GM12878 (cell line): ENCODE measurements around the gene WDR93. TPM values are rescaled to one million over a fixed set of nuclear protein-coding genes. Genes with fewer than 3 reads are reported as not detected.

Source experiments
- ATAC-seq: fragments of 200-7000 bp; cut with Tn5 transposase; 3 replicates; pipeline ENCODE4 v1.9.1; 2020; ENCODE audit warnings: mild to moderate bottlenecking, moderate library complexity
- BruUV-seq: library from RNA; stranded (reverse); fragments of 400-500 nt; replicated peaks from 2 replicates; lab custom pipeline; 2021; lab: Mats Ljungman, UMichigan
- CTCF ChIA-PET: fragments of 300-600 bp; sonication (Branson Sonifier 250); formaldehyde crosslinking; extraction: SDS; loops from one replicate; lab custom pipeline; 2021; ENCODE audit warnings: inconsistent platforms; lab: Yijun Ruan, JAX
- POLR2A ChIA-PET: fragments of 350-600 bp; formaldehyde crosslinking; extraction: SDS; loops from one replicate; lab custom pipeline; 2021; ENCODE audit warnings: inconsistent platforms; lab: Charles Lee
- RAD21 ChIA-PET: fragments of 300-600 bp; sonication (Branson Sonifier 250); formaldehyde crosslinking; loops from one replicate; lab custom pipeline; 2023; ENCODE audit warnings: antibody characterized with exemption; ENCODE audit not compliant: unreplicated experiment; lab: Charles Lee
- SMC1A ChIA-PET: fragments of 300-600 bp; sonication (Branson Sonifier 250); formaldehyde crosslinking; loops from one replicate; lab custom pipeline; 2023; ENCODE audit not compliant: unreplicated experiment, uncharacterized antibody; lab: Charles Lee
- DNase-seq: peaks from one replicate; pipeline ENCODE4 v3.0.0-alpha.2; 2011; ENCODE audit warnings: low read depth, low spot score
- FAIRE-seq: peaks from 3 replicates; lab custom pipeline; 2011; peaks lifted over from hg19 to GRCh38; lab: Jason Lieb, UNC
- H2AFZ ChIP-seq: 2 replicates; pipeline ENCODE4 v1.6.0; 2011; ENCODE audit warnings: low read depth, low read length, control low read depth; ENCODE audit not compliant: control insufficient read depth
- H3K27ac ChIP-seq: 2 replicates; pipeline ENCODE4 v1.5.1; 2011; ENCODE audit warnings: control low read depth; ENCODE audit not compliant: control insufficient read depth, insufficient read depth
- H3K27me3 ChIP-seq, 2 experiments: replicated peaks in 1 of 2; 2 replicates each; pipeline versions ENCODE4 v1.6.0 to v1.6.1; 2011; ENCODE audit warnings: low read length in 1 of 2; ENCODE audit not compliant: control insufficient read depth in 2 of 2, insufficient read depth in 2 of 2
- H3K36me3 ChIP-seq, 2 experiments: 2 replicates each; pipeline ENCODE4 v1.5.1; 2011; ENCODE audit warnings: low read length in 1 of 2; ENCODE audit not compliant: control insufficient read depth in 2 of 2, insufficient read depth in 2 of 2
- H3K4me1 ChIP-seq: 2 replicates; pipeline ENCODE4 v1.6.1; 2011; ENCODE audit warnings: mild to moderate bottlenecking, low read length, moderate library complexity, mixed read lengths; ENCODE audit not compliant: control insufficient read depth, insufficient read depth
- H3K4me2 ChIP-seq: 2 replicates; pipeline ENCODE4 v1.6.0; 2011; ENCODE audit warnings: control low read depth; ENCODE audit not compliant: control insufficient read depth, insufficient read depth
- H3K4me3 ChIP-seq: fragments of 200-600 bp; sonication (generic); 2 replicates; pipeline ENCODE4 v1.5.1; 2016
- H3K79me2 ChIP-seq: 2 replicates; pipeline ENCODE4 v1.6.0; 2011; ENCODE audit warnings: low read length; ENCODE audit not compliant: control insufficient read depth, insufficient read depth
- H3K9ac ChIP-seq: 2 replicates; pipeline ENCODE4 v1.8.0; 2011; ENCODE audit warnings: low read length, control low read depth, mixed read lengths; ENCODE audit not compliant: control insufficient read depth, insufficient read depth
- H3K9me3 ChIP-seq: replicated peaks from 3 replicates; pipeline ENCODE4 v1.5.1; 2011; ENCODE audit warnings: mild to moderate bottlenecking, low read length; ENCODE audit not compliant: control insufficient read depth, insufficient read depth
- H4K20me1 ChIP-seq: 2 replicates; pipeline ENCODE4 v1.6.0; 2011; ENCODE audit not compliant: control insufficient read depth, insufficient read depth
- CBX3 ChIP-seq: fragments of 200-600 bp; sonication (generic); IDR thresholded peaks from 2 replicates; pipeline ENCODE4 v1.6.1; 2016; ENCODE audit warnings: low read depth, borderline replicate concordance
- GATAD2B ChIP-seq: fragments of 450-650 bp; conservative IDR thresholded peaks from 2 replicates; pipeline ENCODE4 v1.6.1; 2017; ENCODE audit warnings: low read depth, mild to moderate bottlenecking, moderate library complexity
- PAX8 ChIP-seq: fragments of 450-650 bp; IDR thresholded peaks from 2 replicates; pipeline ENCODE4 v1.6.1; 2017; ENCODE audit warnings: mild to moderate bottlenecking, moderate library complexity
- POLR2A ChIP-seq: IDR thresholded peaks from 2 replicates; pipeline ENCODE4 v1.6.1; 2011; ENCODE audit warnings: low read depth, mild to moderate bottlenecking, low read length
- SMC3 ChIP-seq: IDR thresholded peaks from 2 replicates; pipeline ENCODE4 v1.6.1; 2011; ENCODE audit warnings: low read length, improper control_type of control experiment, borderline replicate concordance
- WGBS: methylation state at CpG from one replicate; pipeline ENCODE4 v1.1.6; 2016; ENCODE audit warnings: low lambda C conversion rate; ENCODE audit not compliant: insufficient replicate concordance, insufficient coverage; ENCODE audit errors: missing lambda C conversion rate; 5-methylcytosine and 5-hydroxymethylcytosine counted together
- in situ Hi-C: fragments of 300-500 bp; cut with MboI; formaldehyde crosslinking; loops from 9 replicates; pipeline ENCODE4 v1.14.3; 2018; ENCODE audit warnings: mixed read lengths
- intact Hi-C: fragments of 100-400 bp; cut with micrococcal nuclease; formaldehyde crosslinking; loops from one replicate; pipeline ENCODE4 v1.14.2; 2022; ENCODE audit not compliant: unreplicated experiment
- polyA plus RNA-seq, 11 experiments: library from polyadenylated mRNA; depleted of rRNA in 4 of 11; unstranded in 6 of 11; stranded (reverse) in 5 of 11; fragments of >200 nt; fragmentation: Nextera tagmentation in 4 of 11; fragmentation: Illumina TruSeq in 1 of 11; extraction: Ambion mirVana in 4 of 11; extraction: Trizol in 1 of 11; gene quantifications; 1 replicate in 1 of 11; 2 replicates in 10 of 11; pipeline versions ENCODE4 v1.2.1 to v1.2.3, GENCODE V29; 2011 to 2016; ENCODE audit warnings: inconsistent platforms in 2 of 11, missing spikeins in 2 of 11, low read depth in 1 of 11
- total RNA-seq, 4 experiments: library from RNA; depleted of rRNA in 3 of 4; stranded (reverse); fragments of >200 nt in 3 of 4; fragmentation: Illumina TruSeq in 1 of 4; extraction: Trizol in 1 of 4; gene quantifications; 2 replicates each; pipeline versions ENCODE4 v1.2.1 to v1.2.3, GENCODE V29; 2013 to 2021
- TF ChIP-seq, protein P1 (sequence below): IDR thresholded peaks from 2 replicates; pipeline ENCODE4 v1.6.1; 2012; ENCODE audit warnings: improper control_type of control experiment, low read depth, low read length; ENCODE audit not compliant: insufficient replicate concordance
- TF ChIP-seq, protein P2 (sequence below): fragments of 450-650 bp; IDR thresholded peaks from 2 replicates; pipeline ENCODE4 v1.6.1; 2018; ENCODE audit warnings: mild to moderate bottlenecking, low read depth, moderate library complexity; ENCODE audit not compliant: partially characterized antibody
- TF ChIP-seq, protein P3 (sequence below): fragments of 450-650 bp; IDR thresholded peaks from 2 replicates; pipeline ENCODE4 v1.6.1; 2017; ENCODE audit warnings: mild to moderate bottlenecking, moderate library complexity
- TF ChIP-seq, protein P4 (sequence below): fragments of 450-650 bp; conservative IDR thresholded peaks from 2 replicates; pipeline ENCODE4 v1.6.1; 2017; ENCODE audit warnings: mild to moderate bottlenecking, moderate library complexity

WDR93 gene
- total and polyA plus RNA-seq, 10 of the 15 experiments (the other 5 are each of a cell fraction or from before 2014, with no cell fraction given): not detected

DNA sequence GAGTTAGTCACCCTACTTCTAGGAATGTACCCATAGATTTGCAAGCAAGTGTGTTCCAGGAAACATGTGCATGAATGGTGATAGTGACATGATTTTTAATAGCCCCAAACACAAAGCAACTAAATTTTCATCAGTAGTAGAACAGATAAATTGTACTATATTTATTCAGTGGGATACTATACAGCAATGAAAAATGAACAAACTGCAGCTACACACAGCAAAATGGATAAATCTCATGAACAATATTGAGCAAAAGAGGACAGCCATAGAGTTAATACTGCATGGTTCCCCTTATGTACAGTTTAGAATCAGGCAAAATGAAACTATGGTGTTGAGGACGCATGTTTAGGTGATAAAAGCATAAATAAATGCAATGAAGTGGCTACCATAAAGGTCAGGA is 34.5 kb downstream of the WDR93 start:
- H3K9me3 ChIP-seq: no peaks in the 10 kb centered on the region; the same call in 1 of the 3 replicates
- no peaks in the 10 kb centered on the region for H3K4me1 ChIP-seq
- H3K27ac ChIP-seq: no peak overlapping the region
- ChIA-PET CTCF (interaction anchor here (0.8 to 1.3 kb wide), 2 partner anchors 14 to 15 kb away, joined by 3 to 6 read pairs; no protein-coding TSS in a partner anchor), RAD21 (no interaction called here), SMC1A (no interaction called here), POLR2A (no interaction called here)
- H3K27me3 ChIP-seq: no peaks in the 10 kb centered on the region; a peak in 1 of 4 replicates
- no peak overlapping the region for H3K9ac ChIP-seq
- ATAC-seq: no peak
- WGBS: 38% methylated on average over 1 of the region's 1 CpG
- DNase-seq: no peak
- intact Hi-C loops (no loop called here), in situ Hi-C loops (no loop called here)
- no TSS peak for BruUV-seq
- no peak overlapping the region for H2AFZ ChIP-seq
- H3K79me2 ChIP-seq: no peaks in the 10 kb centered on the region
- H4K20me1 ChIP-seq: no peaks in the 10 kb centered on the region
- H3K4me3 ChIP-seq: no peak overlapping the region
- FAIRE-seq: no peak
- H3K4me2 ChIP-seq: no peak overlapping the region
- H3K36me3 ChIP-seq: no peaks in the 10 kb centered on the region
- TF ChIP-seq, protein P1, sequence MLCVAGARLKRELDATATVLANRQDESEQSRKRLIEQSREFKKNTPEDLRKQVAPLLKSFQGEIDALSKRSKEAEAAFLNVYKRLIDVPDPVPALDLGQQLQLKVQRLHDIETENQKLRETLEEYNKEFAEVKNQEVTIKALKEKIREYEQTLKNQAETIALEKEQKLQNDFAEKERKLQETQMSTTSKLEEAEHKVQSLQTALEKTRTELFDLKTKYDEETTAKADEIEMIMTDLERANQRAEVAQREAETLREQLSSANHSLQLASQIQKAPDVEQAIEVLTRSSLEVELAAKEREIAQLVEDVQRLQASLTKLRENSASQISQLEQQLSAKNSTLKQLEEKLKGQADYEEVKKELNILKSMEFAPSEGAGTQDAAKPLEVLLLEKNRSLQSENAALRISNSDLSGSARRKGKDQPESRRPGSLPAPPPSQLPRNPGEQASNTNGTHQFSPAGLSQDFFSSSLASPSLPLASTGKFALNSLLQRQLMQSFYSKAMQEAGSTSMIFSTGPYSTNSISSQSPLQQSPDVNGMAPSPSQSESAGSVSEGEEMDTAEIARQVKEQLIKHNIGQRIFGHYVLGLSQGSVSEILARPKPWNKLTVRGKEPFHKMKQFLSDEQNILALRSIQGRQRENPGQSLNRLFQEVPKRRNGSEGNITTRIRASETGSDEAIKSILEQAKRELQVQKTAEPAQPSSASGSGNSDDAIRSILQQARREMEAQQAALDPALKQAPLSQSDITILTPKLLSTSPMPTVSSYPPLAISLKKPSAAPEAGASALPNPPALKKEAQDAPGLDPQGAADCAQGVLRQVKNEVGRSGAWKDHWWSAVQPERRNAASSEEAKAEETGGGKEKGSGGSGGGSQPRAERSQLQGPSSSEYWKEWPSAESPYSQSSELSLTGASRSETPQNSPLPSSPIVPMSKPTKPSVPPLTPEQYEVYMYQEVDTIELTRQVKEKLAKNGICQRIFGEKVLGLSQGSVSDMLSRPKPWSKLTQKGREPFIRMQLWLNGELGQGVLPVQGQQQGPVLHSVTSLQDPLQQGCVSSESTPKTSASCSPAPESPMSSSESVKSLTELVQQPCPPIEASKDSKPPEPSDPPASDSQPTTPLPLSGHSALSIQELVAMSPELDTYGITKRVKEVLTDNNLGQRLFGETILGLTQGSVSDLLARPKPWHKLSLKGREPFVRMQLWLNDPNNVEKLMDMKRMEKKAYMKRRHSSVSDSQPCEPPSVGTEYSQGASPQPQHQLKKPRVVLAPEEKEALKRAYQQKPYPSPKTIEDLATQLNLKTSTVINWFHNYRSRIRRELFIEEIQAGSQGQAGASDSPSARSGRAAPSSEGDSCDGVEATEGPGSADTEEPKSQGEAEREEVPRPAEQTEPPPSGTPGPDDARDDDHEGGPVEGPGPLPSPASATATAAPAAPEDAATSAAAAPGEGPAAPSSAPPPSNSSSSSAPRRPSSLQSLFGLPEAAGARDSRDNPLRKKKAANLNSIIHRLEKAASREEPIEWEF: no peak
- TF ChIP-seq, protein P2, sequence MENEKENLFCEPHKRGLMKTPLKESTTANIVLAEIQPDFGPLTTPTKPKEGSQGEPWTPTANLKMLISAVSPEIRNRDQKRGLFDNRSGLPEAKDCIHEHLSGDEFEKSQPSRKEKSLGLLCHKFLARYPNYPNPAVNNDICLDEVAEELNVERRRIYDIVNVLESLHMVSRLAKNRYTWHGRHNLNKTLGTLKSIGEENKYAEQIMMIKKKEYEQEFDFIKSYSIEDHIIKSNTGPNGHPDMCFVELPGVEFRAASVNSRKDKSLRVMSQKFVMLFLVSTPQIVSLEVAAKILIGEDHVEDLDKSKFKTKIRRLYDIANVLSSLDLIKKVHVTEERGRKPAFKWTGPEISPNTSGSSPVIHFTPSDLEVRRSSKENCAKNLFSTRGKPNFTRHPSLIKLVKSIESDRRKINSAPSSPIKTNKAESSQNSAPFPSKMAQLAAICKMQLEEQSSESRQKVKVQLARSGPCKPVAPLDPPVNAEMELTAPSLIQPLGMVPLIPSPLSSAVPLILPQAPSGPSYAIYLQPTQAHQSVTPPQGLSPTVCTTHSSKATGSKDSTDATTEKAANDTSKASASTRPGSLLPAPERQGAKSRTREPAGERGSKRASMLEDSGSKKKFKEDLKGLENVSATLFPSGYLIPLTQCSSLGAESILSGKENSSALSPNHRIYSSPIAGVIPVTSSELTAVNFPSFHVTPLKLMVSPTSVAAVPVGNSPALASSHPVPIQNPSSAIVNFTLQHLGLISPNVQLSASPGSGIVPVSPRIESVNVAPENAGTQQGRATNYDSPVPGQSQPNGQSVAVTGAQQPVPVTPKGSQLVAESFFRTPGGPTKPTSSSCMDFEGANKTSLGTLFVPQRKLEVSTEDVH: no peak
- TF ChIP-seq, protein P3, sequence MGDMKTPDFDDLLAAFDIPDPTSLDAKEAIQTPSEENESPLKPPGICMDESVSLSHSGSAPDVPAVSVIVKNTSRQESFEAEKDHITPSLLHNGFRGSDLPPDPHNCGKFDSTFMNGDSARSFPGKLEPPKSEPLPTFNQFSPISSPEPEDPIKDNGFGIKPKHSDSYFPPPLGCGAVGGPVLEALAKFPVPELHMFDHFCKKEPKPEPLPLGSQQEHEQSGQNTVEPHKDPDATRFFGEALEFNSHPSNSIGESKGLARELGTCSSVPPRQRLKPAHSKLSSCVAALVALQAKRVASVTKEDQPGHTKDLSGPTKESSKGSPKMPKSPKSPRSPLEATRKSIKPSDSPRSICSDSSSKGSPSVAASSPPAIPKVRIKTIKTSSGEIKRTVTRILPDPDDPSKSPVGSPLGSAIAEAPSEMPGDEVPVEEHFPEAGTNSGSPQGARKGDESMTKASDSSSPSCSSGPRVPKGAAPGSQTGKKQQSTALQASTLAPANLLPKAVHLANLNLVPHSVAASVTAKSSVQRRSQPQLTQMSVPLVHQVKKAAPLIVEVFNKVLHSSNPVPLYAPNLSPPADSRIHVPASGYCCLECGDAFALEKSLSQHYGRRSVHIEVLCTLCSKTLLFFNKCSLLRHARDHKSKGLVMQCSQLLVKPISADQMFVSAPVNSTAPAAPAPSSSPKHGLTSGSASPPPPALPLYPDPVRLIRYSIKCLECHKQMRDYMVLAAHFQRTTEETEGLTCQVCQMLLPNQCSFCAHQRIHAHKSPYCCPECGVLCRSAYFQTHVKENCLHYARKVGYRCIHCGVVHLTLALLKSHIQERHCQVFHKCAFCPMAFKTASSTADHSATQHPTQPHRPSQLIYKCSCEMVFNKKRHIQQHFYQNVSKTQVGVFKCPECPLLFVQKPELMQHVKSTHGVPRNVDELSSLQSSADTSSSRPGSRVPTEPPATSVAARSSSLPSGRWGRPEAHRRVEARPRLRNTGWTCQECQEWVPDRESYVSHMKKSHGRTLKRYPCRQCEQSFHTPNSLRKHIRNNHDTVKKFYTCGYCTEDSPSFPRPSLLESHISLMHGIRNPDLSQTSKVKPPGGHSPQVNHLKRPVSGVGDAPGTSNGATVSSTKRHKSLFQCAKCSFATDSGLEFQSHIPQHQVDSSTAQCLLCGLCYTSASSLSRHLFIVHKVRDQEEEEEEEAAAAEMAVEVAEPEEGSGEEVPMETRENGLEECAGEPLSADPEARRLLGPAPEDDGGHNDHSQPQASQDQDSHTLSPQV: no peak
- TF ChIP-seq SMC3: no peak
- TF ChIP-seq, protein P4, sequence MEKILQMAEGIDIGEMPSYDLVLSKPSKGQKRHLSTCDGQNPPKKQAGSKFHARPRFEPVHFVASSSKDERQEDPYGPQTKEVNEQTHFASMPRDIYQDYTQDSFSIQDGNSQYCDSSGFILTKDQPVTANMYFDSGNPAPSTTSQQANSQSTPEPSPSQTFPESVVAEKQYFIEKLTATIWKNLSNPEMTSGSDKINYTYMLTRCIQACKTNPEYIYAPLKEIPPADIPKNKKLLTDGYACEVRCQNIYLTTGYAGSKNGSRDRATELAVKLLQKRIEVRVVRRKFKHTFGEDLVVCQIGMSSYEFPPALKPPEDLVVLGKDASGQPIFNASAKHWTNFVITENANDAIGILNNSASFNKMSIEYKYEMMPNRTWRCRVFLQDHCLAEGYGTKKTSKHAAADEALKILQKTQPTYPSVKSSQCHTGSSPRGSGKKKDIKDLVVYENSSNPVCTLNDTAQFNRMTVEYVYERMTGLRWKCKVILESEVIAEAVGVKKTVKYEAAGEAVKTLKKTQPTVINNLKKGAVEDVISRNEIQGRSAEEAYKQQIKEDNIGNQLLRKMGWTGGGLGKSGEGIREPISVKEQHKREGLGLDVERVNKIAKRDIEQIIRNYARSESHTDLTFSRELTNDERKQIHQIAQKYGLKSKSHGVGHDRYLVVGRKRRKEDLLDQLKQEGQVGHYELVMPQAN: no peak
- TF ChIP-seq CBX3: no peak
- no peak for TF ChIP-seq POLR2A
- no peak for TF ChIP-seq PAX8
- TF ChIP-seq GATAD2B: no peak
